Measurements from ENCODE around the gene ZNFX1.
"Not testable (repeated sequence)": the region's sequence is repeated elsewhere in the genome, so short reads cannot be mapped to it uniquely, and the experiment has no call there.

ZNFX1 gene

GRCh38 chr20:49303065-49303552 is 25.3 kb upstream of the ZNFX1 start:
- H2AFZ ChIP-seq (ENCODE audit: low read length) = no peak overlapping the region
- peak overlapping the region; percentile 45 for H3K4me3 ChIP-seq (ENCODE audit: low read length, poor library complexity, severe bottlenecking)
- peaks cover 16% of the 10 kb centered on the region for H3K4me1 ChIP-seq (ENCODE audit: insufficient read depth, low read length, poor library complexity, severe bottlenecking)
- no peaks in the 10 kb centered on the region for H3K27me3 ChIP-seq (ENCODE audit: insufficient read depth, low read length, poor library complexity, severe bottlenecking)
- H3K4me2 ChIP-seq (ENCODE audit: low read depth, low read length, poor library complexity, severe bottlenecking) = peak overlapping the region; percentile 58
- no peaks in the 10 kb centered on the region for H3K9me2 ChIP-seq (replicated peaks; ENCODE audit: low read depth, low read length)
- no peak overlapping the region for H3K9ac ChIP-seq (ENCODE audit: low read depth, low read length, poor library complexity, severe bottlenecking)
- H3K36me3 ChIP-seq (ENCODE audit: insufficient read depth, low read length) = no peaks in the 10 kb centered on the region
- H3F3A ChIP-seq (ENCODE audit: low read depth) = no peaks in the 10 kb centered on the region
- H4K20me1 ChIP-seq (ENCODE audit: insufficient read depth, low read length, poor library complexity, severe bottlenecking) = no peaks in the 10 kb centered on the region
- H3K9me3 ChIP-seq (ENCODE audit: insufficient read depth, low read depth, low read length) = no peaks in the 10 kb centered on the region
- H3K79me2 ChIP-seq (ENCODE audit: insufficient read depth, low read length) = no peaks in the 10 kb centered on the region
- TF ChIP-seq EZH2phosphoT487 (IDR thresholded peaks at IDR 0.05; ENCODE audit: borderline replicate concordance) (no peak), CTCF (conservative IDR thresholded peaks at IDR 0.05; ENCODE audit: low read length) (no peak)

- Histone ChIP-seq H3K79me2 (ENCODE audit: insufficient read depth, low read length) (no peaks in the 10 kb centered on the region), H3K27me3 (ENCODE audit: insufficient read depth, low read length, poor library complexity, severe bottlenecking) (no peaks in the 10 kb centered on the region), H3K9ac (ENCODE audit: low read depth, low read length, poor library complexity, severe bottlenecking) (no peak overlapping the region), H3K4me1 (ENCODE audit: insufficient read depth, low read length, poor library complexity, severe bottlenecking) (peaks cover 13% of the 10 kb centered on the region), H3K4me3 (ENCODE audit: low read length, poor library complexity, severe bottlenecking) (no peak overlapping the region), H4K20me1 (ENCODE audit: insufficient read depth, low read length, poor library complexity, severe bottlenecking) (no peaks in the 10 kb centered on the region), H3K4me2 (ENCODE audit: low read depth, low read length, poor library complexity, severe bottlenecking) (peak overlapping the region; percentile 16), H2AFZ (ENCODE audit: low read length) (peak overlapping the region; percentile 62; the same call in 1 of the 2 replicates), H3K36me3 (ENCODE audit: insufficient read depth, low read length) (peaks cover 7% of the 10 kb centered on the region; the same call in 1 of the 2 replicates), H3K9me2 (replicated peaks; ENCODE audit: low read depth, low read length) (no peaks in the 10 kb centered on the region), H3K9me3 (ENCODE audit: insufficient read depth, low read depth, low read length) (no peaks in the 10 kb centered on the region), H3F3A (ENCODE audit: low read depth) (no peaks in the 10 kb centered on the region)
- TF ChIP-seq CTCF (conservative IDR thresholded peaks at IDR 0.05; ENCODE audit: low read length) (no peak), EZH2phosphoT487 (IDR thresholded peaks at IDR 0.05; ENCODE audit: borderline replicate concordance) (no peak)
These were observed 20.0 kb upstream of the ZNFX1 start for GRCh38 chr20:49297605-49298530.

- Histone ChIP-seq H3K4me1 (ENCODE audit: insufficient read depth, low read length, poor library complexity, severe bottlenecking) (peaks cover 10% of the 10 kb centered on the region), H3K36me3 (ENCODE audit: insufficient read depth, low read length) (peaks cover 41% of the 10 kb centered on the region)
- not testable (repeated sequence) for H3K9me3 ChIP-seq (ENCODE audit: insufficient read depth, low read depth, low read length); H3F3A ChIP-seq (ENCODE audit: low read depth); H3K9ac ChIP-seq (ENCODE audit: low read depth, low read length, poor library complexity, severe bottlenecking); H4K20me1 ChIP-seq (ENCODE audit: insufficient read depth, low read length, poor library complexity, severe bottlenecking); H3K4me2 ChIP-seq (ENCODE audit: low read depth, low read length, poor library complexity, severe bottlenecking); H3K27me3 ChIP-seq (ENCODE audit: insufficient read depth, low read length, poor library complexity, severe bottlenecking); H3K4me3 ChIP-seq (ENCODE audit: low read length, poor library complexity, severe bottlenecking); H3K79me2 ChIP-seq (ENCODE audit: insufficient read depth, low read length); H2AFZ ChIP-seq (ENCODE audit: low read length); H3K9me2 ChIP-seq (replicated peaks; ENCODE audit: low read depth, low read length)
These were observed 16.3 kb upstream of the ZNFX1 start for GRCh38 chr20:49294002-49294654.

Measured in Loucy (cell line).